Raji (cell line): ENCODE data around the gene VAX1.

Experiments used
- POLR2A ChIP-seq: IDR thresholded peaks from 2 replicates; pipeline ENCODE4 v1.6.1; 2011; ENCODE audit warnings: low read depth, low read length, control low read depth; ENCODE audit not compliant: insufficient read depth

VAX1 gene

DNA sequence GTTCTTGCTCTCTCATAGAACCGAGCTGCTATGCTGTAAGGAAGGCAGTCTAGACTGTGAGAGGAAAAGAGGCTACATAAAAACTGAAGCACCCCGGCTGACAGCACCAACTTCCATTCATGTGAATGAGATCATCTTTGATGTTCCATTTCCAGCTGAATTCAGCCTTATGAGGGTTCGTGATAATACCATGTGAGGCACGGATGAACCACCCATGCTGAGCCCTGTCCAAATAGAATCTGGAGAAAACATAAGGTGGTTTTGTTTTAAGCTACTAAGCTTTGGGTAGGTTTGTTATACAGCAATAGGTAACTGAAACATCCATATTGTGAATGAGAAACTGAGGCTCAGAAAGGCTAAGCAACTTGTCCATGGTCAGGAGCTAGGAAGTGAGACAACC is 6.9 kb upstream of the VAX1 start:
- no peak for TF ChIP-seq POLR2A

DNA sequence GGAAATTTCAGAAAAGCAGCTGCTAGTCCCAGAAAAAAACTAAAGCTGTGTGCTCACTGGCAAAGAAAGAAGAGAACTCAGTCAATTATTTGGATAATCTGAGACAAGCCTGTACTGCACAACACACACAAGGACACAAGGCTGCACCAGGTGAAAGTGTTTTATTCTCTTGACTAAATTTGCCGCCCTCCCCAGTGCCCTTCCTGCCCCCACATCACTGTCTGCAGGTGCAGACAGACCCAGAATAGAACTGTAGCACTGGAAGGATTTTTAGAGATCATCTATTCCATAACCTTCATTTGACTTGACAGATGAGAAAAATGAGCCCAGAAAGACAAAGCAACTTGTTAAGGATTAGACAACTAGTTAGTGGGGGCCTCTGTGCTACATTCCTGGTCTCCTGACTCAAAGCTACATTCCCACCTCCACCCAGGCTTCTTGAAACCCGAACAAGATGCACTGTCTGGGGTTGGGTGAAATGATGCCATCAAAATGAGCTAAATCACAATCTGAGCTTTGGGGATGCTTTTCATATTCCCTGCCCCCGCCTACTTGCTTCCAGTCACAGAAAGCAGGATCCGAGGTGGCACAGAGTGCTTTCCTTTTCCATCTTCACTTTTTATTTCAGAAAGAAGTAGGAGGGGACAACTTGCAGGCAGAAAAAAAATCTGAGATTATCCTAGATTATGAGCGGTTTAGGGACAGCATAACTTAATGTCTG is 5.2 kb upstream of the VAX1 start:
- TF ChIP-seq POLR2A = no peak

DNA sequence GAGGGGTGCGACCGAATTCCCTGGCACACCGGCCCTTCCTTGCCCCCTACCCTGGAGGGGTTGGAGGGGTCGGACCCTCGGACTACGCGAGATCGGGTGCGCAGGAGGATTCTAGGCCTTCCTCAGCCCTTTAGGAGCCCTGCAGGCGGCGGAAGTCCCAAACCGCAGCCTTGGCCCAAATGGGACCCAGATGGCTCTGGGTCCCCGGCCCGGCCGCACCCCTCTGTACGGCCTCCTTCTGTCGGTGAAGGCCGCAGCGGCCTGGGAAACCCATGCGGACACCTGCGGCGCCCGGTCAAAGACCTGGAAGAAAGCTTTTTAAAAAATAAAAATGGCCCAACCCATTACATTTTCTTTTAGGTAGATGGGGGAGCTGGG is 2.4 kb upstream of the VAX1 start:
- TF ChIP-seq POLR2A = no peak

DNA sequence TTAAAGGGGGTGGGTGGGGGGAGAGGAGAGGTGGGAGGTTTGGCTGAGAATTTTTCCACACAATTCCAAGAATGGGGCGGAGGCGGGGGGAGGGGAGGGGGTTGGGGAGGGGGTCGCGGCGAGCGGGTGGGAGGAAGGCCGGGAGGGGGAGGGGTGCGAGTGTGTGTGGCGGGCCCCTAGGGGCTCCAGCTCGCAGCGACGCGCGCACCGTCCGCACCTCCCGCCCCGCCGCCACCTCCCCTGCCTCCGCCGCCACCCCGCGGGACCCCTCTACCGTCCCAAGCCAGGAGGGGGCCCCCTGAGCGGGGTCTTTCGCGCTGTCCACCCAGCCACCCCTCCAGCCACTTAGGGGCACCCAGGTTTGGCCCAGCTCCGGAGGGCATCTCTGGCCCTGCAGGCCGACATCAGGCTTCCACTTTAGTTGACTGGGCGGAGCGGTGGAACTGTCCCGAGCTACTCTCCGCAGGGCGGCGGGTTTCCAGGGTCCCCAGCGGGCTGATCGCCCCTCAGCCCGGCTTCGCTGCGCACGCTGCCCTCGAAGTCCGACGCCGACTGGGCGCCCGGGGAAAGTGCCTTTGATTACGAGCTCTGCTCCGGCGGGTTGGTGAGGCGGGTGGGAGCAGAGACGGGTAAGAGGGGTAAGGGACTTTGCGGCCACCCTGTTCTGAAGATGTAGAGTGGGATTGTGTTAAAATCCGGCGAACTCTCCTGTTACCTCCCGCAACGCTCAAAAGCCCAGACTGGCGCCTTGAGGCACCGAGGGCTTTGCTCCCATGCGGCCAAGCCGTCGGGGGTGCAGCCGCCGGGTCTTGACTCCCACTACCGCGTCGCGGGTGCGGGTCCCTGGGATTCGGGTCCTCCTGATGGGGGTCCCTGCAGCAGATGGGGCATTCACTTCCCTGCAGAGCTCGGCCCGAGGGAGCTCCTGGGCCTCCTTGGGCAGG is 1.8 kb upstream of the VAX1 start:
- no peak for TF ChIP-seq POLR2A

DNA sequence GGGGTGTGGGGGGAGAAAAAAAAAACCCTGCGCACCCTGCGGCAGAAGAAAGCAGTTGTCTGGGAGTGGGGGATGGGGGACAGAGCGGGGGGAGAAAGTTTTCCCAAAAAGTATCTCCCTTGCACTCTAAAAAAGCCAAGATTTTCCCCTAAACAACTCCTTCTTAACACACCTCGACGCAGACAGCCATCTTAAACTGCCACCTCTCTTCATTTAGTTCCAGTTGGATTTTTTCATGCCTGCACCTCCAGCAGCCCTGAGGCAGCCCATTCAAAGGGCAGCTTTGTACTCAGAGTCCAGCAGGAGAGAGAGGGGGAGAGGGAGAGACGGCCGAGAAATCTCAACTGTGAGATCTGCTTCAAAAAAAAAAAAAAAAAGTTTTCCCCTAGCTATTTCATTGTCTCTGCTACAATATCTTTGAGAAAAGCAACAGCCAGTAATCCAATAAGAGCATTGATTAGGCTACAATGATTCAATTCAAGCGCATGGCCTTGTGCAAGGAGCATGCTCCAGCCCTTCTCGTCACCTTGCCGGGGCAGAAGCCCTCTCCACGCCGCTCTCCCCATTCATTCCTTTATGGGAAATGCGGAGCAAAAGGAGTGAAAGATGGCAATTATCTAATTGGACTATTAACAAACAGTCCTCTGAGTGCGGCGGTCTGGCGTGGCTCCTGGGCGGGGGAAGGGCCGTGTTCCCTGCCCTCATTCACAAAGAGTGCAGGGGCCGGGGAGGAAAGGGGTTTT is 939 bp upstream of the VAX1 start:
- no peak for TF ChIP-seq POLR2A

DNA sequence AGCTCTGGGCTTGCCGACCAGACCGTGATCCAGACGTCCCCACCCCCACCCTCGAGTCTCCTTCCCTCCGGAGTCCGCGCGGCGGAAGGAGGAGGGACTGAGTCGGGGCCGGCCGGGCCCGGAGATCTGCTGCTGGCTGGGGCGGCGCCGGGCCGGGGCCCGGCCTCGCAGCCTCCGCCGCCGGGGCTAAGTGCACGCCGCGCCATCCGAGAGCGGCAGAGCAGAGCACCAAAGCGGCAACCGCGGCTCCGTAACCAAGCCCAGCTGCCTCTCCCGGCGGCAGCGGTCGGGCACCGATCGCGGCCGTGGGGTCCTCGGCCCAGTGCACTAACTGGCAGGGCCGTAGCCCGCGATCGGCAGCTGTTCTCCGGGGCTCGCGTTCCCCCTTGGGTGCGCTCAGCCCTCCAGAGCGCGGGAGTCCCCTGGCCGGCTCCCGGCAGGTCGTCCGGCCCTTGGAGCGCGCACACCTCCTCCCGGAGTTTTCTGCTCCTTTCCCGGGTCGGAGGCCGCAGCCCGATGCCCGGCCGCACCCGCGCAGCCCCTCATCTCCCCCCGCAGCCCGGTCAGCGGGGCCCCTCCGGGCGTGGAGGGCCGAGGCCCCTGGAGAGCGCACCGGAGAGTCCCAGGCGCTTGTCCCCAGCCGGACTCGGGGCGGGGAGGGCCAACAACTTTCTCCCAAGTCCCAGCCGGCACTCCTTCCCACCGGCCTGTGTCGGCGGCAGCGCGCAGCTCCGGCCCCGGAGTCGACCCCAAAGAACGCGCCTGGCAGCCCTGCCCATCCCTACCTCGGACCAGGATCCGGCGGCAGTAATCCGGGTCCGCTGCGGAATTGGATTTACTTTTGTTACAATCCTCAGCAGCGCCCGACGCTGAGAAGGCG is 799 bp downstream of the VAX1 start:
- no peak for TF ChIP-seq POLR2A

DNA sequence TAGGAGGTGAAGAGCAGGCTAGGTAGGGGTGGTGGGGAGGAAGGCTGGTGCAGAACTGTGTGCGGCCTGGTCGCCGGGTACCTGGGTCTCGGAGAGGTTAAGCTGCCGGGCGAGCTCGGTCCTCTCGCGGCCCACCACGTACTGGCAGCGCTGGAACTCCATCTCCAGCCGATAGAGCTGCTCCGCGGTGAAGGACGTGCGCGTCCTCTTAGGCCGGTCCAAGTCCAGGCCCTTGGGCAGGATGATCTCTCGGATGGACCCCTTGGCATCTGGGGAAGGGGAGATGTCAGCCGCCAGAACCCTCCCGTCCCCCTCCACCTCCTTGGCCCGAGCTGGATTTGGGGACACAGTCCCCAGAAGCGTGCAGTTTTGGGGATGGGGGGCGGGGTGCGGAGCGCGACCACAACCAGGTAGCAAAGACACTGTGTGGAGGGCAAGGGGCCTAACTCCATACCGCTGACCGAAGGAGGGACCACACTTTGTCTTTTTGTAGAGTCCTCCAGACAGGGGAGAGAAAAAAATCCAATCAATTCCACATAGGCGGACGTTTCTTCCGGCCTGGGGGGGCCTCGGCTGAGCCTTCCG is 1.6 kb downstream of the VAX1 start:
- no peak for TF ChIP-seq POLR2A

DNA sequence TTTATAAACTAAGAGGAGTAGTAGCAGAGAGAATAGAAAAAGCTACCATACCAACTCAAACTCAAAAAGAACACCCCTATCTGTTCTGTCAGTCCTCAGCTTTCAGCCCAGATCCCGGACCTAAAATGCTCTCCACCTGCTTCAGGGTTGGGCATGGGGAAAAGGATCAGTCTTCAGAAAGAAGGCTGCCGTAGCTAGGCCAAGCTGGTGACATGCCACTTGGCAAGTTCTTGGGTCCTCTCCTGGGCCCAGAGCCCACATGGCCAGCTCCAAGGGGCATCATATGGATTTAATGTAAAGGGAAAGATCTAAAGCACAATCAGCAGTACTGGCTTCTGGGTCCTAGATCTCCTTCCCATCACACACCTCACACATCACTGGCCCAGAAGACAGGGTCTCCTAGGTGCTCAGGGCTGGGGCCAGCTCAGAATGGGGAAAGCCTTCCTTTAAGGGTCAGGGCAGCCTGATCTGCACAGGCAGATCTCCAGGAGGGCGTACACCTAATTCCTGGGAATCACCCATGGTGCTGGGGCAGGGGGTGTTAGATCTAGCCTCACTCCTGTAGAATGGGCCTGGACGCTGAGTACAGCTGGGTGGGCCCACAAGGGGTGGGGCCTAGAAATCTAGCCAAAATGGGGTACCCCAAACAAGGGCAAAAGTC is 2.5 kb downstream of the VAX1 start:
- TF ChIP-seq POLR2A = no peak

DNA sequence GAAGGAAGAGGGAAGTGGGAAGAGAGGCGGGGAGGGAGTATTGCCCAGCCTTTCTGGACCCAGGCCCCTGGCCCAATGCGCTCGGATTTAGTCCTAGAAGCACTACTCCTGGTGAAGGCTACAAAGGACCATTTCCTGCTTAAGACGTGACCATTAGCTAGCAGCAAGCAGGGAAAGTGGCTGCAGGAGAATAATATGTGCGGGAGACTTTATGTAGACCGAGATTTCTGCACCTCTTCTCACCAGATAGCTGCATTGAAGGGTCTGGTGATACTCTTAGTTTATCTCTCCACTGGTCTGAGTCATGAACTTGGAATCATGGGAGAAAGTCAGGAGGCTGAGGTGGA is 3.1 kb downstream of the VAX1 start:
- TF ChIP-seq POLR2A = no peak

DNA sequence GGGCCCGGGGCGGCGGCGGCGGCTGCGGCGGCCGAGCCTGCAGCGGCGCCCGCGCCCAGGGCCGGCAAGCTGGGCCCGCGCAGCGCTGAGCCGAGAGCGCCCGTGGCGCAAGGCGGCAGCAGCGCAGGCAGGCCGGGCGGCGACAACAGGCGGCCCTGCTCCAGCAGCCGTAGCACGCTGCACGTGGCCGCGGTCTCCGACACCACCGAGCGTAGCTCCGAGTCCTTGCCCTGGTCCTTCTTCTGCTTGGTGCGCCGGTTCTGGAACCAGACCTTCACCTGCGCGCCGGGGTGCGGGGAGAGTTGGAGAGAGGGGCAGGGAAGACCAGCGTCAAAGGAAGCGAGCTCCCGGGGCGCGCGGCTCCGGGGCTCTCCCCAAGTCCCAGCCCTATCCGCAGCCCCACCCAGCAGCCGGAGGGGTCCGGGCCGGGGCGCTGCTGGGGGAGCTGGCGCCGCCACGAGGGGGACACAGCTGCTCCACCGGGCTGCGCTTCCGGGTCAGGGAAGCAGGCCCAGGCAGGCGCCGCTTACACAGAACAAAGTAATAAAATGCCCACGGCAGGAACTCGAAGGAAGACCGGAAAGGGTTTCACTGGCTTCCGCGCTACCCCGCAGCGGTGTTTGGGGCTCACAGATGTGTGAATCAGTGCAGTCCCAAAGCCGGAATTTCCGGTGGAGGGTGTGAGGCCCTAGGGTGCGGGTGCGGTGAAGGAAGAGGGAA is 3.6 kb downstream of the VAX1 start:
- no peak for TF ChIP-seq POLR2A

DNA sequence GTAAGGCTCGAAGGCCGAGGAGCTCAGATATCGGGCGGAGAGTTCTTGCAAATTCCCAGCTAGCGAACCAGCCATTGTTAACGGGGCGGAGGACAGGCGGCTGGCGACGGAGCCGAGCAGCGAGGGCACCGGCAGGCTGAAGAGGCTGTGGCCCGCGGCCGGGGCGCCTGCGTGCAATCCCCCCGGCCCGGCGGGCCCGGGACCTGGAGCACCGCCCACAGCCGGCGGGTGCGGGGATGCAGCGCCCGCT is 4.1 kb downstream of the VAX1 start:
- no peak for TF ChIP-seq POLR2A

DNA sequence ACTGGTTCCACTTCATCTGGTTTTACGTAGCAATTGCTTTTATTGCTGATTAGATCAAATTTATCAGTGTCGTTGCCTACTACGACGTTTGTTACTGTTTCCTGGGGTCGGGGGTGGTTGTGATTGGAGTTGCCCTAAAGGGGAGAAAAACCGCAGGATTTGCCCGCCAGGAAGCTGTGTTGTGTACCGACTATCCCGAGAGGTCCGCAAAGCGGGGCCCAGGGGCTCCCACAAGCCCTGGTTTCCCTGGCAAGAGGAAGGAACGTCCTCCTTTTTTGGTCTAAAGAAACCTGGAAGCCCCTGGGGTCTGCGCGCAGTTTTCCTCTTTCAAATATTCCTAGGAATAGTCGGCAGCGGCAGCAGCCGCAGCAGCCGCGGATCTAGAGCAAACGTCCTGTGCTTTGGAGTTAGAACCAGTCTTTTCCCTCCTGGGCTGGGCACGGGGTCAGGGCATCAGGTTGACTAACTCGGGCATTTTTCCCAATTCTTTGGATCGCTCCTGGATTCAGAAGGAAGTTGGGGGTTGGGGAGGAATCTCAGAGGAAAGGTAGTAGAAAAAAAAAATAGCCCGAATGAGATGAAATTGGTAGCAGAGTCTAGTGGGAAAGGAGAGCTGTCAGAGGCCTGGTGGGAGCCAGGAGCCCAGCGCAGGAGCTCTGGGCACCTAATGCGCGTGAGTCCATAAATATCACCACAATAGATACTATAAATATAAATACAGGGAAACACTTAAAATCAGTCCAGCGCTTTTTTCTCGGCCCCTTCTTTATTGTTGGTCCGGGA is 4.6 kb downstream of the VAX1 start:
- TF ChIP-seq POLR2A = no peak

DNA sequence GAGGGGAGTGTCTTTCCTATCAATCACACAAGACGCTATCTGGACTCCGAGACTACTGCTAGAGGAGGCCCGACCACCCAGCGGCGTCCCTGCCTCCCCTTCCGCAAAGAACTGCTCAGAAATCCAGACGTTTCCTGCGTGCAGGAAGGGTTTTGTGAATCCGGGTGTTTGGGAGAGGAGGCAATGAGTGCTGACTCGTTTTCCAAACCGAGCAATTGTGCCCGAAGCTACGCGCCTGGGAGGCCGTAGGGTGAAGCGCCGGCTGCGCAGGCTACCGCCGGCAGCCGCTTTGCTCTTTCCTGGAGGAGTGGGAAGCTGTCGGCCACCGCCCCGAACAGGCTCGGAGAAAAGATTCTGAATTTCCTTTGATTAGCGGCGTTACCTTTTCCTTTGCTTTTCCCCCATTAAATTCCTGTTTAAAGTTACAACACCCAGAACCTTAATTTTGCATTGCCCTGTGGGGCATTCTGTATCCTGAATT is 5.3 kb downstream of the VAX1 start:
- no peak for TF ChIP-seq POLR2A
